ENCODE results near the gene PPP2R2D. TPM values are rescaled to one million over a fixed set of nuclear protein-coding genes. Genes with fewer than 3 reads are reported as not detected.

Gene PPP2R2D
- total RNA-seq, 1 donor from 2014 or later, result 37.4 TPM

DNA sequence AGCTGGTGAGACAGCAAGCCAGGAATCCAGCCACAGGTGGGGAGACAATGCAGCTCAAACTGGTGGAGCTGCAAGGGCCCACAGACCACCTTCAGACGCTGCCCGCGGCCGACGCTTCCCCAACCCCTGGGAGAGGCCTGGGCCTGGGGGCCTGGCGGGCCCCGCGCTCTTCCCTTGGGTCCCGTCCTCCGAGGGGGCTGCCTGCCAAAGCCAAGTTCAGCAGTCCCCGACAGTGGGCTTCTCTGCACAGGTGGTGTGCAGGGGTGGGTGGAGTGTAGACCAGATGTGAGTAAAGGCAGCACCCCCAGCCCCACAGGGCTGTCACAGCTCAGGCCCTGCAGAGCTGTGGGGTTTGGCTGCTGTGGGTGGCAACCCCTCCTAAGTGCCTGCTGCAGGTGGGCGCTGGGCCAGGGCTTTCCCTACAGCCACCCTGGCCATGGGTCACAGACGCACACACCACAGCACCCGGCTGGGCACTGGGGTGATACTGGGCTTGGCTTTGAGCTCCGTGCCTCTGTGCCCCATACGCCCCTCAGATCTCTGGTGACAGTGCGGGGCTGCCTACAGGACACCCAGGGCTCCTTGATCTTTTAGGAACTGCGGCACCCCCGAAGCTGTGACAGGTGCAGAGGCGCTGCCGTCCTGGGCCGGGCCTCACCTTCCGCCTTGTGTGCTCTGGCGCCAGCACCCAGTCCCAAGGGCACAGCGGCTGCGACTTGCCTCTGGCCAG is 60.4 kb downstream of the PPP2R2D start:
- TF ChIP-seq, protein P1, sequence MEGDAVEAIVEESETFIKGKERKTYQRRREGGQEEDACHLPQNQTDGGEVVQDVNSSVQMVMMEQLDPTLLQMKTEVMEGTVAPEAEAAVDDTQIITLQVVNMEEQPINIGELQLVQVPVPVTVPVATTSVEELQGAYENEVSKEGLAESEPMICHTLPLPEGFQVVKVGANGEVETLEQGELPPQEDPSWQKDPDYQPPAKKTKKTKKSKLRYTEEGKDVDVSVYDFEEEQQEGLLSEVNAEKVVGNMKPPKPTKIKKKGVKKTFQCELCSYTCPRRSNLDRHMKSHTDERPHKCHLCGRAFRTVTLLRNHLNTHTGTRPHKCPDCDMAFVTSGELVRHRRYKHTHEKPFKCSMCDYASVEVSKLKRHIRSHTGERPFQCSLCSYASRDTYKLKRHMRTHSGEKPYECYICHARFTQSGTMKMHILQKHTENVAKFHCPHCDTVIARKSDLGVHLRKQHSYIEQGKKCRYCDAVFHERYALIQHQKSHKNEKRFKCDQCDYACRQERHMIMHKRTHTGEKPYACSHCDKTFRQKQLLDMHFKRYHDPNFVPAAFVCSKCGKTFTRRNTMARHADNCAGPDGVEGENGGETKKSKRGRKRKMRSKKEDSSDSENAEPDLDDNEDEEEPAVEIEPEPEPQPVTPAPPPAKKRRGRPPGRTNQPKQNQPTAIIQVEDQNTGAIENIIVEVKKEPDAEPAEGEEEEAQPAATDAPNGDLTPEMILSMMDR (IDR thresholded peaks at IDR 0.05; ENCODE audit: insufficient read depth, low read length, poor library complexity, severe bottlenecking), result no peak
- no peak for DNase-seq (ENCODE audit: low read depth)
- H3K27me3 ChIP-seq (ENCODE audit: control insufficient read depth, insufficient read depth, low read length), result no peaks in the 10 kb centered on the region
- no peak overlapping the region for H3K4me3 ChIP-seq (ENCODE audit: low read depth, low read length)
- peaks cover 1% of the 10 kb centered on the region for H3K36me3 ChIP-seq (ENCODE audit: control insufficient read depth, insufficient read depth, low read length)

DNA sequence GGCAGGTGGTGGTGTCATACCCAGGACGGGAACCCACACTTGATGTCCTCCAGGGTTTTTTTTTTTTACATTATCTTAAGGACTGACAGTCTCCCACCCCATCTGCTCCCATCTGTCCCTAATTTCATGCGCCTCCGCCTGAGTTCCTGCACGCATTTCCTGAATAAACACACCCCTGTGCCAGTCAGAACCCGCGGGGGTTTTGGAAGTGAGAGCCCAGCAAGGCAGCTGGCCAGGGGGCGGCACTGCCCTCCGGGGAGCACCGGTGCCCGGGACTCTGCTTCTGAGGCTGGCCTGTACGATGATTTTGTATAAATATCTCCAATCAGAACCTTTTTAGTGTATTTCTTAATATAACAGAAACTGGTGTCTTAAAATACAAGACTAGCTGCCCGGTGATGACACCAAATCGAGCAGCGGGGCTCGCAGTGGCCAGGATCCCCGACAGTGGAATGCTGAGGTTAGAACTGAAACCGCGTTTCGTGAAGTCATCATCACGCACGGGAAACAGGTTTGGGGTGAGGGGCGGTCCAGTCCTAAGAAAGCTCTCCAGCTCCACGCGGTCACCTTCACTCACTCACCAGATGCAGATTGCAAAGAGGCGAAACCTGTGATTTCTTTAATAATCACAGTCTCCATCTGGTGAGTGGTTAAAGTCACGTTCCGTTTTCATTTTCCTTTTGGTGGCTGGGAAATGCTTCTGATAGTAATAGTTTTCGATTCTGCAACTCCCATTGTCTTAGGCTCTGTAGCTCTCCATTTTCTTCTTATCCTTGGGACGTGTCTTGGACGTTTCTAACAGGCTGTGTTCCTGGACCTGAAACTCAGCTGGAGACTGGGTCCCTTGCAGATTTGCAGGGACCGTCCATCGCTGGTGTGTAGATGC is 61.2 kb downstream of the PPP2R2D start:
- no peak for DNase-seq (ENCODE audit: low read depth)
- Histone ChIP-seq H3K4me3 (ENCODE audit: low read depth, low read length) (no peak overlapping the region), H3K36me3 (ENCODE audit: control insufficient read depth, insufficient read depth, low read length) (peaks cover under 1% of the 10 kb centered on the region), H3K27me3 (ENCODE audit: control insufficient read depth, insufficient read depth, low read length) (no peaks in the 10 kb centered on the region)
- TF ChIP-seq, protein P1 (IDR thresholded peaks at IDR 0.05; ENCODE audit: insufficient read depth, low read length, poor library complexity, severe bottlenecking), result no peak

DNA sequence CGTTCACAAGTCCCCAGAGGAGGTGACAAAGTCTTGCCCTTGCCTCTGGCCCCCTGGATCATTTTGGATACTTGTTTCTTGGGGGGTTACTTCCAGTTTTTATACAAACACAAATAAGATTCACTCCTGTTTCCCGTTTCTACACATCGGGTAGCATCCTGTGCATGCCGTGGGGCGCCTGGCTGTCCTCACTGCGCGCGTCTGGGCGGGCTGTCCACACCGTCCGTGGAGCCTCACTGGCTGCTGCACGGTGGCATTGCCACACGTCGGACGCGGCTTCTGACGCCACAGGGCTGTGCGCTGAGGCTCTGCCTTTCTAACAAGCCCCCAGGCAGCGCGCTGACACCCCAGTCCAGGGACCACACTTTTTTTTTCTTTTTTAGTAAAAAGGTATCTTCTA is 62.5 kb downstream of the PPP2R2D start:
- H3K36me3 ChIP-seq (ENCODE audit: control insufficient read depth, insufficient read depth, low read length), result no peaks in the 10 kb centered on the region
- TF ChIP-seq, protein P1 (IDR thresholded peaks at IDR 0.05; ENCODE audit: insufficient read depth, low read length, poor library complexity, severe bottlenecking), result no peak
- no peak for DNase-seq (ENCODE audit: low read depth)
- H3K4me3 ChIP-seq (ENCODE audit: low read depth, low read length), result no peak overlapping the region
- H3K27me3 ChIP-seq (ENCODE audit: control insufficient read depth, insufficient read depth, low read length), result no peaks in the 10 kb centered on the region

DNA sequence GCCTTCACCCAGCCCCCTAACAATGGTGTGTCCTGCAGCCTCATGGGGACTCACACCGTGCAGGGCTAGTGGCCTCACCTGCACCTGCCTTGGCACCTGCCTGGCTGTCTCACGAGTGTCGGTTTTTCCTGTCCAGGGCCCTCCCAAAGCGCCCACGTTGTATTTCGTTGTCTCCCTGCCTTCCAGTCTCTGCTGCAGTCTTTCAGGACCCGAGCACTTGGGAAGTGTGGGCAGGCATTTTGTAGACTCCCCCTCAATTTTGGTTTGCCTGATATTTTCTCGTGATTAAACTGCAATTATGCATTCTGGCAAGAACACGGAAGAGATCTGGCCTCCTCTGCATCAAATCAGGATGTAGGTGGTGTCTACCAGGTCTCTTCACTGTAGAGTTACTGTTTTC is 63.0 kb downstream of the PPP2R2D start:
- TF ChIP-seq, protein P1 (IDR thresholded peaks at IDR 0.05; ENCODE audit: insufficient read depth, low read length, poor library complexity, severe bottlenecking), result no peak
- Histone ChIP-seq H3K36me3 (ENCODE audit: control insufficient read depth, insufficient read depth, low read length) (no peaks in the 10 kb centered on the region), H3K27me3 (ENCODE audit: control insufficient read depth, insufficient read depth, low read length) (no peaks in the 10 kb centered on the region), H3K4me3 (ENCODE audit: low read depth, low read length) (no peak overlapping the region)
- no peak for DNase-seq (ENCODE audit: low read depth)

DNA sequence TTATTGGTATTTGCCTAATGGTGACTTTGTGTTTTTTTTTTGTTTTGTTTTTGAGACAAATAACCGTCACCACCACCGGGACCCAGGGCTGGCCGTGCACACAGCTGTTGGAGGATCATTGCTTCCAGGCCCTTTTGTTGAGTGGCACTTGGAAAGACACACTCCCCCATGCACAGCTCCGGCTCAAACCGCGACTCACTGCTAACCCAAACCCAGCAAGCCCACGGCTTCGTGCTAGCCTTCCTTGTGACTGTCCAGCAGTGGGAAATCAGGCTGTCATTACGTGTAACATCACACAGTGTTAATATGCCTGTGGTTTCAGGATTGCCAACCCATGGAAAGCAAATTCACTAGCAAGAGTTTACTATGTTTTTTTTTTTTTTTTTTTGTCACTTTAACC is 63.5 kb downstream of the PPP2R2D start:
- Histone ChIP-seq H3K36me3 (ENCODE audit: control insufficient read depth, insufficient read depth, low read length) (no peaks in the 10 kb centered on the region), H3K27me3 (ENCODE audit: control insufficient read depth, insufficient read depth, low read length) (no peaks in the 10 kb centered on the region), H3K4me3 (ENCODE audit: low read depth, low read length) (no peak overlapping the region)
- DNase-seq (ENCODE audit: low read depth), result no peak
- TF ChIP-seq, protein P1 (IDR thresholded peaks at IDR 0.05; ENCODE audit: insufficient read depth, low read length, poor library complexity, severe bottlenecking), result no peak
